Adrenal gland (tissue), 12 donors: ENCODE measurements around the gene RNASEH1. TPM values are rescaled to one million over a fixed set of nuclear protein-coding genes. Genes with fewer than 3 reads are reported as not detected.
"Not testable (repeated sequence)": the region's sequence is repeated elsewhere in the genome, so short reads cannot be mapped to it uniquely, and the experiment has no call there.

ENCODE experiments used
- DNase-seq, 7 donors: peaks; one replicate each; pipeline ENCODE4 v3.0.0-alpha.2; 2019 to 2020
- H3K27ac ChIP-seq, 5 donors: fragments of 200-600 bp; sonication (generic) in 4 of 5; 1 replicate in 3 of 5; 2 replicates in 2 of 5; pipeline versions ENCODE4 v1.5.1 to v1.8.0; 2016 to 2020; ENCODE audit warnings: mild to moderate bottlenecking in 1 of 5
- H3K27me3 ChIP-seq: fragments of 200-600 bp; 2 replicates; pipeline ENCODE4 v1.8.0; 2021
- H3K36me3 ChIP-seq, 2 donors: fragments of 200-600 bp; replicated peaks in 1 of 2; 1 replicate in 1 of 2; 2 replicates in 1 of 2; pipeline versions ENCODE4 v1.5.1 to v1.8.0; 2018 to 2022
- H3K4me1 ChIP-seq, 2 donors: fragments of 200-600 bp; replicated peaks in 1 of 2; 1 replicate in 1 of 2; 2 replicates in 1 of 2; pipeline versions ENCODE4 v1.5.1 to v1.8.0; 2018 to 2021
- H3K4me3 ChIP-seq, 4 donors: fragments of 200-600 bp; sonication (generic) in 3 of 4; one replicate each; pipeline ENCODE4 v1.5.1; 2016 to 2018
- H3K9me3 ChIP-seq, 3 donors: fragments of 200-600 bp; sonication (generic) in 1 of 3; replicated peaks in 1 of 3; 1 replicate in 2 of 3; 2 replicates in 1 of 3; pipeline versions ENCODE4 v1.5.1 to v1.8.0; 2016 to 2021
- CTCF ChIP-seq, 6 experiments: fragments of 450-650 bp in 4 of 6; fragments of 200-600 bp in 2 of 6; sonication (generic) in 1 of 6; IDR thresholded peaks; 1 replicate in 5 of 6; 2 replicates in 1 of 6; pipeline versions ENCODE4 v1.5.1 to v1.8.0; 2016 to 2021; ENCODE audit warnings: antibody characterized with exemption in 6 of 6, mild to moderate bottlenecking in 2 of 6, moderate library complexity in 1 of 6
- POLR2A ChIP-seq, 2 donors: fragments of 450-650 bp; IDR thresholded peaks; one replicate each; pipeline ENCODE4 v1.6.1; 2017; ENCODE audit warnings: antibody characterized with exemption in 2 of 2, mild to moderate bottlenecking in 2 of 2, moderate library complexity in 1 of 2
- WGBS, 4 donors: extraction: QIAGEN DNeasy Blood & Tissue Kit in 2 of 4; methylation state at CpG; one replicate each; pipeline versions ENCODE4 v1.1.5 to v1.1.7; 2013 to 2017; 5-methylcytosine and 5-hydroxymethylcytosine counted together
- intact Hi-C, 2 donors: fragments of 100-400 bp; cut with DNase I; formaldehyde crosslinking; loops; one replicate each; pipeline versions ENCODE4 v1.14.1 to v1.15.0; 2022 to 2023
- polyA plus RNA-seq, 3 donors: library from polyadenylated mRNA; stranded (reverse); fragments of 200-250 nt in 2 of 3; fragments of 350-450 nt in 1 of 3; fragmentation: Illumina TruSeq in 1 of 3; extraction: RNeasy Lipid Tissue Mini Kit (QIAGEN cat#74804) in 1 of 3; gene quantifications; one replicate each; pipeline ENCODE4 v1.2.3, GENCODE V29; 2013 to 2014
- total RNA-seq, 9 donors: library from RNA; depleted of rRNA in 4 of 9; stranded (reverse); fragments of >200 nt in 4 of 9; fragments of 120-200 nt in 1 of 9; fragmentation: NEBNext Ultra II Directional in 1 of 9; extraction: Animal tissue kit (Norgen Biotek cat#: 25700) in 1 of 9; gene quantifications; one replicate each; pipeline versions ENCODE4 v1.1.0 to v1.2.4, GENCODE V29; 2013 to 2023
- donor health status: healthy with polysubstance abuse.
- donor health status: Bipolar disorder and iron deficiency.
- donor health status: DM: yes; HTN: yes; CAD: no.
- donor health status: DM: no; HTN: no; CAD: no.
- donor health status: DM: no; HTN: no; CAD: no.
- donor health status: DM: yes; HTN: yes; CAD: no.

The RNASEH1 gene
- total and polyA plus RNA-seq, 12 donors, result 4.5 to 27.6 (median 17.5) TPM

GRCh38 chr2:3517948-3518495, 40.1 kb downstream of the RNASEH1 start:
- Histone ChIP-seq H3K27ac (peak overlapping the region in 4 of 5 donors; percentile 96 to 98 (median 98)), H3K36me3 (peaks cover 0 to 8% of the 10 kb centered on the region in 2 donors), H3K4me3 (peak overlapping the region in 2 of 4 donors; percentile 80 to 97), H3K4me1 (peaks cover 0 to 23% of the 10 kb centered on the region in 2 donors), H3K9me3 (no peaks in the 10 kb centered on the region), H3K27me3 (no peaks in the 10 kb centered on the region)
- TF ChIP-seq POLR2A (IDR thresholded peaks at IDR 0.05) (no peak), CTCF (IDR thresholded peaks at IDR 0.05) (no peak)
- DNase-seq, result no peak
- 27 to 32% (median 29%) methylated on average over 3 of the region's 3 CpGs for WGBS, 4 donors
- intact Hi-C loops, result loop anchor here in 1 of 2 donors (5.0 kb wide), 1 partner anchor 54 kb away; no protein-coding TSS in a partner anchor

- Histone ChIP-seq H3K4me1 (peaks cover 0 to 17% of the 10 kb centered on the region in 2 donors), H3K9me3 (no peaks in the 10 kb centered on the region), H3K4me3 (no peak overlapping the region), H3K27ac (no peak overlapping the region), H3K27me3 (no peaks in the 10 kb centered on the region), H3K36me3 (peaks cover 0 to 20% of the 10 kb centered on the region in 2 donors)
- intact Hi-C loops, result loop anchor here in 1 of 2 donors (5.0 kb wide), 1 partner anchor 55 kb away; no protein-coding TSS in a partner anchor
- TF ChIP-seq POLR2A (IDR thresholded peaks at IDR 0.05) (no peak), CTCF (IDR thresholded peaks at IDR 0.05) (no peak)
- peak in 1 of 7 donors; percentile 39 for DNase-seq
- 93 to 98% (median 95%) methylated on average over 3 of the region's 3 CpGs for whole genome bisulfite sequencing, 4 donors
These were observed 41.3 kb downstream of the RNASEH1 start for GRCh38 chr2:3516831-3517230.

- Histone ChIP-seq H3K4me1 (peaks cover 0 to 14% of the 10 kb centered on the region in 2 donors), H3K36me3 (peaks cover 0 to 34% of the 10 kb centered on the region in 2 donors)
- DNase-seq, result peak in 1 of 7 donors; percentile 7
- not testable (repeated sequence) for H3K9me3 ChIP-seq, H3K4me3 ChIP-seq, H3K27me3 ChIP-seq, H3K27ac ChIP-seq
- intact Hi-C loops, result loop anchor here in 1 of 2 donors (5.0 kb wide), 1 partner anchor 57 kb away; no protein-coding TSS in a partner anchor
- 86 to 99% (median 96%) methylated on average over 5 of the region's 5 CpGs for WGBS, 4 donors
These were observed 42.7 kb downstream of the RNASEH1 start for GRCh38 chr2:3515438-3515837.

- H3K4me1 ChIP-seq, result peaks cover 0 to 6% of the 10 kb centered on the region in 2 donors
- 94 to 98% (median 96%) methylated on average over 3 of the region's 3 CpGs for WGBS, 4 donors
- peak in 1 of 7 donors; percentile 3 for DNase-seq
- H3K27me3 ChIP-seq, result no peaks in the 10 kb centered on the region
- intact Hi-C loops, result no loop called here
- H3K27ac ChIP-seq, result no peak overlapping the region
- peaks cover 0 to 43% of the 10 kb centered on the region in 2 donors for H3K36me3 ChIP-seq
- no peaks in the 10 kb centered on the region for H3K9me3 ChIP-seq
- no peak overlapping the region for H3K4me3 ChIP-seq
- TF ChIP-seq CTCF (IDR thresholded peaks at IDR 0.05) (no peak), POLR2A (IDR thresholded peaks at IDR 0.05) (no peak)
These were observed 44.9 kb downstream of the RNASEH1 start for GRCh38 chr2:3513026-3513810.
